ENCODE results near the gene SPDYE1. TPM values are rescaled to one million over a fixed set of nuclear protein-coding genes. Genes with fewer than 3 reads are reported as not detected.
"Not testable (repeated sequence)": the region's sequence is repeated elsewhere in the genome, so short reads cannot be mapped to it uniquely, and the experiment has no call there.

Gene SPDYE1
- total and polyA plus RNA-seq, 12 donors: 0.11 TPM; not detected in 11

DNA sequence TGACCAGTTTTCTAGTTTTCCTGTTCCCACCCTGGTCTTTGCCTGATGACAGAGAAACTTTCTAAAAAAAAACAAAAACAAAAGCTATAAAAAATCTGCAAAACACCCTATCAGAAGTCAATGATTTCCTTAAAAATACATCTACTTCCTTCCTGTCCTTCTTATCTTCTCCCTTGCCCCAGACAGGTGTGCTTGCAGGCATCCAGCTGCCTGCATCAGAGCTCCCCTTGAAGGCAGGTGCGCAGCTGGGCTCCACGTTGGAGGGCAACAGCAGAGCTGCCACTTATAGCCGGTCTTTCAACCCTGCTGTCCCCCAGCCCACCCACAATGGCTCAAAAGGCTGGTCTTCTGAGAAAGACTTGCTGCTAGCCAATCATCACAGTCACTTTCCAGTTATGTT, 41.7 kb upstream of the SPDYE1 start:
- Histone ChIP-seq H3K9me3 (no peaks in the 10 kb centered on the region), H3K27ac (no peak overlapping the region), H3K36me3 (peaks cover 0 to 67% (median 12%) of the 10 kb centered on the region in 9 donors), H3K27me3 (no peaks in the 10 kb centered on the region), H3K4me1 (no peaks in the 10 kb centered on the region), H3K4me3 (no peak overlapping the region)
- no peak for ATAC-seq
- intact Hi-C loops (cut with DNase I): no loop called here
- TF ChIP-seq, protein P1, sequence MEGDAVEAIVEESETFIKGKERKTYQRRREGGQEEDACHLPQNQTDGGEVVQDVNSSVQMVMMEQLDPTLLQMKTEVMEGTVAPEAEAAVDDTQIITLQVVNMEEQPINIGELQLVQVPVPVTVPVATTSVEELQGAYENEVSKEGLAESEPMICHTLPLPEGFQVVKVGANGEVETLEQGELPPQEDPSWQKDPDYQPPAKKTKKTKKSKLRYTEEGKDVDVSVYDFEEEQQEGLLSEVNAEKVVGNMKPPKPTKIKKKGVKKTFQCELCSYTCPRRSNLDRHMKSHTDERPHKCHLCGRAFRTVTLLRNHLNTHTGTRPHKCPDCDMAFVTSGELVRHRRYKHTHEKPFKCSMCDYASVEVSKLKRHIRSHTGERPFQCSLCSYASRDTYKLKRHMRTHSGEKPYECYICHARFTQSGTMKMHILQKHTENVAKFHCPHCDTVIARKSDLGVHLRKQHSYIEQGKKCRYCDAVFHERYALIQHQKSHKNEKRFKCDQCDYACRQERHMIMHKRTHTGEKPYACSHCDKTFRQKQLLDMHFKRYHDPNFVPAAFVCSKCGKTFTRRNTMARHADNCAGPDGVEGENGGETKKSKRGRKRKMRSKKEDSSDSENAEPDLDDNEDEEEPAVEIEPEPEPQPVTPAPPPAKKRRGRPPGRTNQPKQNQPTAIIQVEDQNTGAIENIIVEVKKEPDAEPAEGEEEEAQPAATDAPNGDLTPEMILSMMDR (IDR thresholded peaks at IDR 0.05): no peak
- DNase-seq: no peak
- 66 to 73% methylated on average over 3 of the region's 3 CpGs for WGBS, 2 donors

DNA sequence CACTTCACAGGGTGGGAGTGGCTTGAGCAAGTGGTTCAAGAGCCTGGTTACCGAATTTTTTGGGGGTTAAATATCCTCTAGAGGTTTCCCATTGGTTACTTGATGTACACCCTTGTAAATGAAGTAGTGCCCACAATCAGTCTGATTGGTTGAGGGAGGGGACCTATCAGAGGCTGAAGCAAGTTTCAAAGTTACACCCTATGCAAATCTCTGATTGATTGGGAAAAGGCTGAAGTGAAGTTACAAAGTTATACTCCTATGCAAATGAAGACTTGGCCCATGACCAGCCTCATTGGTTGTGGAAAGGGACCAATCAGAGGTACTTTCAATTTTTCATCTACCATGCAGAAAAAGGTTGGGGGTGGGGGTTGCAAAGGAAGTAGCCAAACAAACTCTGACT, 36.8 kb upstream of the SPDYE1 start:
- TF ChIP-seq, protein P1 (IDR thresholded peaks at IDR 0.05): no peak
- intact Hi-C loops (cut with DNase I): no loop called here
- ATAC-seq (no peak), DNase-seq (no peak)
- Histone ChIP-seq H3K27me3 (no peaks in the 10 kb centered on the region), H3K4me3 (no peak overlapping the region), H3K36me3 (peaks cover 0 to 38% (median 0%) of the 10 kb centered on the region in 9 donors), H3K27ac (no peak overlapping the region), H3K9me3 (no peaks in the 10 kb centered on the region), H3K4me1 (no peaks in the 10 kb centered on the region)
- 37 to 43% methylated on average over 1 of the region's 1 CpG for WGBS, 2 donors

DNA sequence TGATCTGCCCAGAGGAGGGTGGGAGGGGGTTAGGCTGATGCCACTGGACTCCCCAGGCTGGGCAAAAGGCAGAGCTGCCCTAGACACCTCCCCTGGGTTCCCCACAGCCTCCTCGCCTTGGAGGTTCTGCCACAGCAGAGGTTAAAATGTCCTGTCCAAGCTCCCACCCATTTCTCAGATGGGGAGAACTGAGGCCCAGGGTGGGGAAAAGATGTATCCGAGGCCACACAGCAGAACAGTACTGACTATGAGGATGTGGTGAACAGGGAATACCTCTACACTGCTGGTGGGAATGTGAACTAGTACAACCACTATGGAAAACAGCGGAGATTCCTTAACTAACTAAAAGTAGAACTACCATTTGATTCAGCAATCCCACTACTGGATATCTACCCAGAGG, 31.3 kb upstream of the SPDYE1 start:
- peaks cover 0 to 16% (median 0%) of the 10 kb centered on the region in 9 donors for H3K36me3 ChIP-seq
- H3K9me3 ChIP-seq; DNase-seq; H3K27ac ChIP-seq; intact Hi-C loops (cut with DNase I); ATAC-seq; H3K4me3 ChIP-seq; H3K27me3 ChIP-seq; H3K4me1 ChIP-seq: not testable (repeated sequence)
- 95 to 98% methylated on average over 3 of the region's 3 CpGs for WGBS, 2 donors

DNA sequence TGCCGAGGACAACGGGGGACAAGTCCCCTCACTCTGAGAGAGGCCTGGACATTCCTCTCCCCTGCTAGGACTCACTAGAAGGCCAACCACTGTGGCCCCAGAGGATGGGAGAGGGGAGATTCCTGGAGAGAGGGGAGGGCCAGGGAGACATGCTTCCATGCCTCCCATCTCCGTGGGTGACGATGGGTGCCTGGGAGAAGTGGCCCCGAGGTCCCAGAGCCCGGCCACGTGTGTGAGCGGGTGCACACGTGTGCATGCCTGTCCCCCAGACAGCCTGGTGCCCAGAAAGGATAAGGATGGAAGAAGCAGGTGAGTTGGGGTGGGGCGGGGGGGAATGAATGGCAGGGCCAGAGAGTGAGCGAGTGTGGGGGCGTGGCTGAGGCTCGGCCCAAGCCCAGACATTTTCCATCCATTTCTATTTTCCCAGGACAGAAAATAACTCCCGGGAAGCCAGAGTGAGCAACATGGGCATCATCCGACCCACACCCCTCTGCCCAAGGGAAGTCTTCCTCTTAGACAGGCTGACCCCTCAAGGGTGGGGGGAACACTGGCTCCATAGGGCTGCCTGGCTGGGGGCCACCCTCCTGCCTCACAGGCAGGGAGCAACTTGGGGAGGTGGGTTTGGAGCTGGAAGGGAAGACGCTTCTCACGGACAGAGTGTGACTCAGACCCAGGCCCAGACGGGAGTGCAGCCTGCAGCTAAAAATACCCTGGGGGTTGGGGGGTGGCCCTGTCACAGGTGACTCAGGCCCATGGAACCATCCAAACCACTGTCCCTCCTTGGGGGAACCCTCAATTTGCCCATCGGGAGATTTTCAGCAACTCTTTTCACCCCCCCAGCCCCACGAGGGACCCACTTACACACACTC, 29.3 kb upstream of the SPDYE1 start:
- H3K9me3 ChIP-seq; H3K4me1 ChIP-seq; H3K27me3 ChIP-seq; intact Hi-C loops (cut with DNase I); H3K36me3 ChIP-seq; H3K4me3 ChIP-seq; H3K27ac ChIP-seq; DNase-seq: not testable (repeated sequence)
- ATAC-seq: peak in 7 of 8 donors; percentile 12 to 63 (median 24)
- WGBS, 2 donors: 72 to 87% methylated on average over 10 to 17 of the region's 20 CpGs

DNA sequence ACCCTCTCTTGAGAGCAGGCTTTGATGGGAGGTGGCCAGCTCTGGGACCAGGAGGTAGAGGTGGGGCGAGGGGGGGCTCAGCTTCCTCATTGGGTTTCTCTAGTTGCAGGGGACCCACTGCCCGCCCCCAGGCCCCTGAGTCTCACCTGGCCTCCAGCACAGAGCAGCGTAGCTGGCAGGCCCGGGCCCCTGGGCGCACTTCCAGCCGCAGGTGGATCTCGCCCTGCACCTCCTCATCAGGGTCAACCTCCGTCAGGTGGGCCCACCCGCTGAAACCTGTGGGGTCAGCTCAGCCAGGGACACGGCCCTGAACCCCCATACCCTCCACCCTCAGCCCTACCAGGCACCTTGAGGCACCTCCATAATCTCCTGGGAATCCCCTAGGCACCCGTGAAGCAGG, 28.1 kb upstream of the SPDYE1 start:
- H3K4me3 ChIP-seq; DNase-seq; intact Hi-C loops (cut with DNase I); ATAC-seq; H3K27ac ChIP-seq; H3K9me3 ChIP-seq; H3K36me3 ChIP-seq; H3K4me1 ChIP-seq; H3K27me3 ChIP-seq: not testable (repeated sequence)
- WGBS, 2 donors: 97% methylated on average over 6 to 10 of the region's 11 CpGs

DNA sequence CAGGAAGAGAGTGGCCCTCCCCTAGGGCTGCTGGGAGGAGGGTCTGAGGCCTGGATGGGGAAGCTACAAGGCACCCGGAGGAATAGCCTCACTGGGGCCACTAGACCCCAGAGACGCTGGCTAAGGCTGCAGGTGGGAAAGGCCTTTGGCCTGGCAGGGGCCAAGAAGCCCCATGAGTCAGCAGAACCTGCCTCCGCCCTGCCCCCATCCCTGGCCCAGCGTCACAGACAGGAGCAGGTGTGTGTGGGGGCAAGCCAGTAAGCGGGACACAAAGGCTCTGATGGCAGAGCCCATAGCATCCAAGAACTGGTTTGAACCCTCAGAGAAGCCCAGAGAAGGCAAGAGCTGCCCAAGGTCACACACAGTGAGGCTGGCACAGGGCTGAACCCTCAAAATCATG, 27.0 kb upstream of the SPDYE1 start:
- 94 to 98% methylated on average over 3 of the region's 5 CpGs for WGBS, 2 donors
- intact Hi-C loops (cut with DNase I); DNase-seq; H3K4me3 ChIP-seq; H3K27me3 ChIP-seq; H3K4me1 ChIP-seq; H3K9me3 ChIP-seq; H3K27ac ChIP-seq; H3K36me3 ChIP-seq; ATAC-seq: not testable (repeated sequence)

DNA sequence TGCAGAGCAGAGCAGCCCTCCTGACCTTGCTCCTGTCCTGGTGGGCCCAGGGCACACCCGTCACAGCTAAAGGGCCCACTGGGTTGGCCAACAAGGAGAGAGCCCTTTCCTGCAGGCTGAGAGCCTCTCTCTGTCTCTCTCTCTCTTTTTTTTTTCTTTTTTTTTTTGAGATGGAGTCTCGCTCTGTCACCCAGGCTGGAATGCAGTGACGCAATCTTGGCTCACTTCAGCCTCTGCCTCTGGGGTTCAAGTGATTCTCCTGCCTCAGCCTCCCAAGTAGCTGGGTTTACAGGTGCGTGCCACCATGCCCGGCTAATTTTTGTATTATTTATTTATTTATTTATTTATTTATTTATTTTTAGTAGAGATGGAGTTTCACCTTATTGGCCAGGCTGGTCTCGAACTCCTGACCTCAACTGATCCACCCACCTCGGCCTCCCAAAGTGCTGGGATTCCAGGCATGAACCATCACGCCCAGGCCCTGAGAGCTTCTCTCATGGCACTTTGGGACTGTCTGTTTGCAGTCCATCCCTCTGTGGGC, 23.6 kb upstream of the SPDYE1 start:
- H3K27ac ChIP-seq; ATAC-seq; H3K36me3 ChIP-seq; H3K27me3 ChIP-seq; H3K4me3 ChIP-seq; H3K9me3 ChIP-seq; DNase-seq; H3K4me1 ChIP-seq; intact Hi-C loops (cut with DNase I): not testable (repeated sequence)
- 80 to 89% methylated on average over 6 to 7 of the region's 8 CpGs for WGBS, 2 donors

DNA sequence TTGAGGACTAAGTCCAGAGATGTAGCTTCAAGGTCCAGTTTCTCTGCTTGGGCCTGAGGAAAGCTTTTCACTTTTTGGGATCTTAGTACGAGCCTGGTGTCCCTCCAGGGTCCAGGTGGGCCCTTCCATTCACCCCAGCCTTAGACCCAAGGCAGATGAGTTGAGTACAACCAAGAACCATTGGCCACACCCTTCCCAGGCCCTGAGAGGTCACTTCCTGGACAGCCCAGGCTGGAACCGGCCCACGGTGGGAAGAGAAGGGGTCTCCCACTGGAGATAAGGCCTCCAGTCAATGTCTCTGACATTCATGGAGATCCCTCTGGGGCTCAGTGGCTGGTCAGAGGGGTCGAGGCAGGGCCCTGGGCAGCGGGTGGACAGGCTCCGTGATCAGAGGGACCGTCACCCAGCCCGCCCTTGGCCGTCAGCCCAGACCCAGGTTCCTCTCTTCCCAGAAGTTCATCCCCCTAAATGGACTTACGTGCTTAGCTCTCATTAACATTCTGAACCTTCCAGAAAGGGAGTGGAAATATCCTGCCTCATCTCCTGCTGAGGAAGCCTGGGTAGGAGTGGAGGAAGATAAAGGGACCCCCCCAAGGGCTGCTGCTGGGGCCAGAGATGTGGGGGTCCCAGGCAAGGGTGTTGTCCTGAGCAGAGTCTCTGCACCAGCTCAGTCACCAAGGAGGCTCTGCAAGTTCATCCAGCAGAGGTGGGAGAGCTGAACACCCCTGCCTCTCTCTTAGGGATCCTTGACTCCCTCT, 22.8 kb upstream of the SPDYE1 start:
- H3K27me3 ChIP-seq; H3K9me3 ChIP-seq; H3K27ac ChIP-seq; intact Hi-C loops (cut with DNase I); H3K4me1 ChIP-seq; H3K4me3 ChIP-seq; H3K36me3 ChIP-seq; DNase-seq: not testable (repeated sequence)
- WGBS, 2 donors: 65 to 73% methylated on average over 10 of the region's 10 CpGs
- ATAC-seq: peak in 5 of 8 donors; percentile 11 to 57 (median 39)
